HG02588 (cell line): ENCODE data around the gene PPP6R3.

Experiments
- ATAC-seq: cut with Tn5 transposase; IDR thresholded peaks from one replicate; pipeline ENCODE4 v1.9.1; 2021; ENCODE audit warnings: mild to moderate bottlenecking, moderate library complexity; ENCODE audit not compliant: unreplicated experiment

PPP6R3 gene

DNA sequence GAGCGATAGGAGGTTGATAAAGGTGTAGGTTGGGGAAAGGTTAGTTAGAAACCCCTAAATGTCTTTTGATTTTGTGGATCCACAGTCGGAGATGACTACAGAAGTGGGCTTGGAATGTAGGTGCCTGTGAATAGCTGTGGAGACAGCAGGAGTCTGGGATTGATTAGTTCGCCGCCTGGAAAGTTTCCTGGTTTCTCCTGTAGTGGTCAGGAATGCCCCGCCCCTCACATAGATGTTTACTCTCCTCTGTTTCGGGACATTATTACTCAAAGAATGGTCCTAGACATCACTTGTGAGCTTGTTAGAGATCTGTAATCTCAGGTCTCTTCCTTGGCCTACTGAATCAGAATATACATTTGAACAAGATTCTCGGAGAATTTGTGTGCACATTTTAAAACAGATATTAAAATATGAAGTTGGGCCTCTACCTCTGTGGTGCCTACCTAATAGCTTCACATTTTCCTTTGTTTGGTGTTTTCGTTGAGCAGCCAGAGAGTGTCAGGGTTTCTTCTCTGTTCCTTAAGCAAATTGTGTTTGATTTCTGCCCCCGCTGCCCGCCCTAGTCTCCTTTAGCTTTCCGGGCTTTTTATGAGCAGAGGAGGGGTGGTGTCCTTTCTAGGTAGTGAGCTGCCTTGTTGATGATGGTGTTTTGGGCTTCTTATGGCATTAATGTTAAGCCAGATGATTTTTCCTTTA is 89.4 kb downstream of the PPP6R3 start:
- ATAC-seq: no peak

GRCh38 chr11:68550485-68550817 is 89.9 kb downstream of the PPP6R3 start:
- no peak for ATAC-seq

DNA sequence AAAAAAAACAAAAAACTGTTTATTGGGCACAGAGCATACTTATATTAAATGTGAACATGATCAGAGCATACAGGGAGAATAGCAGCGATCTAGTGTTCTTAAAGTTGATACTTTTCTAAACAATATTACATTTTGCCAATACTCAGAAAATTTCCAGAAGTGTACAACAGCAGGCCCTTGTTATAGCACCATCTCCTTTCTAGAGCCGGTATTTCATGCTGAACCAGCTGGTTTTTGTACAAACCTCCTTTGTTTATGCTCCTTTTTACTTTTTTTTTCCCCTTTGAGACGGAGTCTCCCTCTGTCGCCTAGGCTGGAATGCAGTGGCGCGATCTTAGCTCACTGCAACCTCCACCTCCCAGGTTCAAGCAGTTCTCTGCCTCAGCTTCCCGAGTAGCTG is 90.7 kb downstream of the PPP6R3 start:
- no peak for ATAC-seq

GRCh38 chr11:68551777-68552176 is 91.2 kb downstream of the PPP6R3 start:
- ATAC-seq: no peak

DNA sequence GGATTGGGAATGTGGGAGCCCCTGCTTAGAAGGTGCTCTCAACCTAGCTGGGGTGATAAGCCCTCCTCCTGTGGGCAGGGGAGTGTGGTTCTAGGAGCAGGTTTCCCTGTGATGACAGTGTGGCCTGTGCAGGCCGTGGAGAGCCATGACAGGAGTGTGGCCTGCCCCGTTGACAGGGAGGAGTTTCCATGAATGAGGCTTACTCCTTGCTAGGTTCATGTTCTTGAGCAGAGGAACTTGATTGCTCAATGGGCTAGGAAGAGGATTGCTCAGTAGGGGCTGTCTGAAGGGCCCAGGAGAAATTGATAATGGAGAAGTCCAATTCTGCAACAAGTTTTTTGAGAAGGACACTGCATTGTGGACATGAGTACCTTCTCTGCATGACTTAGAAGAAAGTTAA is 92.0 kb downstream of the PPP6R3 start:
- ATAC-seq: no peak

DNA sequence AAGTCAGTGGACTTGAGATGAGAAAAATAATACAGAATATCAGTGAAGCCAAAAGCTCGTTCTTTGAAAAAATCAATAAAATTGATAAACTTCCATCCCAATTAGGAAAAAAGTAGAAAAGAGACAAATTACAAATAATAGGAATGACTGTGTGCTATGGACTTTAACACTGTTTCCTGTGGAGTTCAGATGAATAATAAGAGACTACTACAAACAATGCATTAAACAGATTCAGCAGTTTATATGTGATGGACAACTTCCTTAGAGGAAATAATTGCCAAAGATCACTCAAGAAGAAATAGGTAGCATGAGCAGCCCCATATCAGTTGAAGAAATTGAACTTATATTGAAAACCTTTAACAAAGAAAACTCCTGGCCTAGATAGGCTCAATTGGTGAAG is 99.7 kb downstream of the PPP6R3 start:
- no peak for ATAC-seq

- ATAC-seq: no peak
Observed at GRCh38 chr11:68563454-68563853, 102.9 kb downstream of the PPP6R3 start.

DNA sequence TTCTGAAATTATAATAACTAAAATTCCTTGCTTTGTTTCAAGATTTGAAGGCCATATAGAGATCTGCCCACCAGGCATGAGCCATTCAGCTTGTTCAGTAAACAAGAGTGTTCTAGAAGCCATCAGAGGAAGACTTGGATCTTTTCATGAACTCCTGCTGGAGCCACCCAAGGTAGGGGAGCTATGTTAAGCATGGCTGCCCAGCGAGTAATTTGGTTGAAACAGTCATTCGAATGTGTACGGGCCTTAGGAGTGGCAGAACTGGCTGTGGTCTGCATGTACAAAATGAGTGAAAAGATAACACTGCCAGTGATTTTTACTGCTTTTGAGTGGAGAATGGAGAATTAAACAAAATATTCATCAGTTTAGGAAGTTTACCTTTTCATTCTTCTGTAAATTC is 103.7 kb downstream of the PPP6R3 start:
- no peak for ATAC-seq

DNA sequence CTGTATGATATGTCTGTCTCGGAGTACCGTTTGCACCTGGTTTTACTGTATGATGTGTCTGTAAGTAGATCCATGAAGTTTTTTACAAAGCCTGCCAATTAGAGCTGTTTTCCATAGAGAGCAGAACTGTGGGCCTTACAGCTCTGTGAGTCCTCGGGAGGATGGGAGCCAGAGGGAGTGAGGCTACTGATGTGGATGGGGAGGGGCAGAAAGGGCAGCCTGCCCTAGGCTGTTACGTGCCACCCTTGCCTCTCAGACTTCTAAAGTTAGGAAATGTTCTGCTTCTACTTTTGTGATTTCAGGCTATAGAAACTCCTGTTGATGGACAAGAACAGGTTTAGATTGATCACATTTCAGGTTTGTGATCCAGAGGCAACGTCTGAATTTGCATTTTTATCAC is 105.2 kb downstream of the PPP6R3 start:
- no peak for ATAC-seq

- no peak for ATAC-seq
Observed at GRCh38 chr11:68567553-68567952, 107.0 kb downstream of the PPP6R3 start.

GRCh38 chr11:68569357-68569756 is 108.8 kb downstream of the PPP6R3 start:
- no peak for ATAC-seq

GRCh38 chr11:68570691-68571090 is 110.1 kb downstream of the PPP6R3 start:
- no peak for ATAC-seq

- ATAC-seq: no peak
Observed at GRCh38 chr11:68574308-68574707, 113.8 kb downstream of the PPP6R3 start.

DNA sequence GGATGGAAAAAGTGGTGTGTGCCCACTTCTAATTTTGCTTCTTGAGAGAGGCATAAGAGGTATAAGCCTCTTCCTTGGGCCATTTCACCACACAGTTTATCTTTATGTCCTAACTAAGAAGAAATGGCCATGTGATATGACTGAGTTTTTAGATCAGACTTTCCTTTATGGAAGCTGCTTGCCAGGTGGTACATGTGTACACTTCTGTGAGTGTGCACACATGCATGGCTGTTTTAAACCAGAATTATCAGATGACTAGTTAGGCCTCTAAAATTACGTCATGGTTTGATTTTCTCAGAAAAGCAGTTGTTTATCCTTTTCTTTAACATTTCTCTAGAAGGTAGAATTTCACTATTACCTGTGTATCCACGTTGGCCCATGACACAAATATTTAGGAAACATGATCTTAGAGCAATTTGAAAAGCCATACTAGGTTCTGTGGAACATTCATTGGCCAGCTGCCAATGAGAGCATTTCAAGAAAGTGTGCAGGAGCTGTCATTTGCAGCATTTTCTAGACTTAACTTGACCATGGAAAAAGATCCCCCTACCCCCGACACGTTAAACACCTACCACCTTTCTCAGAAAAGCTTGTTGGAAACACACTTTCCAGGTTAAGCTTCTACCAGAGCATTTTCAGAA is 114.6 kb downstream of the PPP6R3 start:
- ATAC-seq: no peak

DNA sequence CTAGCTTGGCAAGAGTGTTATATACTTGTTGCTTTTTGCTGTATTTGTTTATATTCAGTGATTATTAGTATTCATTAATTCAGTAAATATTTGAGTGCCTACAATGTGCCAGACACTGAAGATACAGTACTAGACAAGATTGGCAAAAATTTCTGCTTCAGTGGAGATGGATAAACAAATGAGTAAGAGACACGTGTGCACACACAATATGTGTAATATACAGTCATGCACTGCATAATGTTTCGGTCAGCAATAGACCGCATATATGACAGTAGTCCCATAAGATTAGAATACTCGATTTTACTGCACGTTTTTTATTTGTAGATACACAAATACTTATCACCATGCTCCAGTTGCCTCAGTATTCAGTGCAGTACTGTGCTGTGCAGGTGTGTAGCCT is 118.9 kb downstream of the PPP6R3 start:
- ATAC-seq: no peak

GRCh38 chr11:68581439-68581838 is 120.9 kb downstream of the PPP6R3 start:
- no peak for ATAC-seq

GRCh38 chr11:68581901-68582300 is 121.3 kb downstream of the PPP6R3 start:
- ATAC-seq: no peak

DNA sequence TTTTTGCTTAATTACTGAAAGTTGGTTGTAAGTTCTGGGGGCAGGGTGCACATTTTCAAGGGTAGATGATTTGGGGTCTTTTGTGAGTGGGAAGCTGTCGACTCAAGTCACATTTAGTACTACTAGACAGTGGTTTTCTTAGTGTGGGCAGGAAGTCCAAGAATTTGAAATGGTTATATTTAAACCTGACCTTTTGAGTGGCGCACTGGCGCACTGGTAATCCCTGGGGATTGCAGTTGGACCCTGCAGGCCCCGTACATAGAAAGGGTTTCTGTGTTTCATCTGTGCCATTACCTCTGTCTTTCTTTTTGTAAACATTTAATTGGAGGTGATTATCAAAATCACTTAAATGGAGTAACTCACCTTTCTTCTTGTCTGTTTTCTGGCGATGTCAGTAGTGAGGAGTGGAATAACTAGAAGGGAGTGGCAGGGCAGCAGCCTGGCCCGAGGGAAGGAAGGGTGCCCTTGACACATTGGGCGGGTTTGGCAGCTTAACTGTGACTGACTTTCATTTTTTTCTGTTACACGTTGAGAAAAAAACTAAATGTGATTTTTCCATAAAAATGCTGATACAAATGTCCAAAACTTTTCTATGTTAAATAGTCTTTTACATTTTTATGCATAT is 122.0 kb downstream of the PPP6R3 start:
- no peak for ATAC-seq

GRCh38 chr11:68583041-68583446 is 122.5 kb downstream of the PPP6R3 start:
- no peak for ATAC-seq

DNA sequence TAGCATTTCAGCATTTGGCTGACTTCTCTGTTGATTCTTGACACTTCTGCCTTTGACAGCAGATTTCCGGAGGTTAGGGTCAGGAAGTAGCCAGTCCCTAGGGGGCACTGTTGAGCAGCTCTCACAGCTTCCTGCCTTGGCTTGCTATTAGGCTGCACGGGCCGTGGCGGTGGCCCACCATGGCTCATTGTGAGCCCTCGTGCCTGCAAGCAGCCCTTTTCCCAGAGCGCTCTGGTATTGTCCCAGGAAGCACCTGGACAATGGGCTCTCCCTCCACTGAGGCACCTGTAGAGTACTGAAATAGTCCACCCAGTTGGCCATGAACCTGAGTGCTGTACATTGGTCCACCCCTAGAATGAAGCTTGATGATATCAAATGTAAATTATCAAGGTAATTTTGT is 123.5 kb downstream of the PPP6R3 start:
- ATAC-seq: no peak

- ATAC-seq: no peak
Observed at GRCh38 chr11:68584991-68585524, 124.5 kb downstream of the PPP6R3 start.

DNA sequence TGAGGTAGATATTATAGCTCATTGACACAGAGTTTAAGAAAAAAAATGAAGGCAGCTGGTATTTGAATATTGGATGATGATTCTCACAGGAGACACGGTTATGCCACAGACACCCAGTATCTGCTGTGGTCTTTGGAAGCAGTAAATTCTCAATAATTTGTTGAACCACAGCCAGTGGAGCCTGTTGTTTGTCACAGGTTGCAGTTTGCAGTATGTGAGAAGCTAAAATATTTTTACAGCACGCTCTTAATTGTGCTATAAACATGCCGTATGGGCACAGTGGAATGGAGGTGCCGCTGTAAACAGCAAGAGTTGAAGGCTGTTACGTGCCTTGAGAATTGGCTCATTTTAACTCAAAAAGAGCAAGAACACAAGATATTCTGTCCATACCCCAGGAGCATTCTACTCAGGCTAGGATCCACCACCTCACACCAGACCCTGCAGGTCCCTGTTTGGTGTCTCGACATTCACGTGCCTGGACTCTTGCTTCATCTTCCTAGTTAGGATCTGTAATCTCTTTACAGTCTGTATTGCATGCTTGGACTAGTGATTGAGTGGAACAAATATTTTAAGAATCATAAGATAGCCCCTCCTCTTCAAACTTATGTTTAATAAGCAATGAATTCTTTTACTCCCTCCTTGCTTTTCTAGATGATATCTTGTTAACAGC is 129.1 kb downstream of the PPP6R3 start:
- no peak for ATAC-seq
